Measurements from ENCODE around the gene TEAD1.

The TEAD1 gene

GRCh38 chr11:12809864-12810567, 135.8 kb downstream of the TEAD1 start:
- no peak overlapping the region for H3K23ac ChIP-seq (ENCODE audit: low read depth, low read length, poor library complexity)
- WGBS, 2 donors (ENCODE audit: extremely low coverage in 2 of 2, insufficient read length in 2 of 2, insufficient replicate concordance in 1 of 2) = no CpG with 5 or more reads among the region's 12 CpGs

GRCh38 chr11:12810568-12810894, 136.3 kb downstream of the TEAD1 start:
- H3K9me3 ChIP-seq (replicated peaks in 1 of 2; ENCODE audit: control insufficient read depth in 2 of 2, insufficient read depth in 1 of 2, low read depth in 1 of 2, low read length in 2 of 2) = no peaks in the 10 kb centered on the region
- no peak overlapping the region for H3K4me3 ChIP-seq (ENCODE audit: low read length in 2 of 2)
- H2AFZ ChIP-seq (ENCODE audit: low read length) = no peak overlapping the region
- no peak overlapping the region for H3K9ac ChIP-seq (ENCODE audit: low read depth, low read length, poor library complexity)
- H3K27ac ChIP-seq (replicated peaks; ENCODE audit: low read length) = no peak overlapping the region
- H3K14ac ChIP-seq (ENCODE audit: low read length) = no peak overlapping the region
- H3K18ac ChIP-seq (ENCODE audit: low read length) = no peak overlapping the region
- no peak overlapping the region for H3K23ac ChIP-seq (ENCODE audit: low read depth, low read length, poor library complexity)
- no peak overlapping the region for H4K8ac ChIP-seq (ENCODE audit: low read depth, low read length)
- peaks cover 13% of the 10 kb centered on the region for H3K79me1 ChIP-seq (ENCODE audit: low read depth, low read length)
- peaks cover 2 to 39% of the 10 kb centered on the region in 2 donors for H3K4me1 ChIP-seq (ENCODE audit: control insufficient read depth in 2 of 2, insufficient read depth in 1 of 2, low read depth in 1 of 2, low read length in 2 of 2)
- no peak overlapping the region for H2BK120ac ChIP-seq (ENCODE audit: low read depth, low read length)
- no peak overlapping the region for H3K4ac ChIP-seq (ENCODE audit: low read length)
- no peak overlapping the region for H2BK15ac ChIP-seq (ENCODE audit: low read length)
- H2BK12ac ChIP-seq (ENCODE audit: low read length) = no peak overlapping the region
- DNase-seq (ENCODE audit: low spot score) = no peak
- H3K27me3 ChIP-seq (ENCODE audit: control insufficient read depth in 3 of 3, insufficient read depth in 3 of 3, low read depth in 1 of 3, low read length in 3 of 3) = no peaks in the 10 kb centered on the region
- H2BK5ac ChIP-seq (ENCODE audit: low read length) = no peak overlapping the region
- no peak overlapping the region for H3K4me2 ChIP-seq (ENCODE audit: insufficient read depth, low read length, poor library complexity, severe bottlenecking)
- no CpG with 5 or more reads among the region's 5 CpGs for WGBS, 2 donors (ENCODE audit: extremely low coverage in 2 of 2, insufficient read length in 2 of 2, insufficient replicate concordance in 1 of 2)
- no peak overlapping the region for H2AK5ac ChIP-seq (ENCODE audit: low read depth, low read length)
- no peak overlapping the region for H4K91ac ChIP-seq (ENCODE audit: low read depth, low read length, poor library complexity)
- peaks cover 9 to 32% of the 10 kb centered on the region in 2 donors for H3K36me3 ChIP-seq (replicated peaks in 1 of 2; ENCODE audit: control insufficient read depth in 2 of 2, insufficient read depth in 2 of 2, low read length in 2 of 2)

More at GRCh38 chr11:12809864-12810567, 135.8 kb downstream of the TEAD1 start:
- Histone ChIP-seq H3K27me3 (ENCODE audit: control insufficient read depth in 3 of 3, insufficient read depth in 3 of 3, low read depth in 1 of 3, low read length in 3 of 3) (no peaks in the 10 kb centered on the region), H3K36me3 (replicated peaks in 1 of 2; ENCODE audit: control insufficient read depth in 2 of 2, insufficient read depth in 2 of 2, low read length in 2 of 2) (peaks cover 9 to 32% of the 10 kb centered on the region in 2 donors), H4K8ac (ENCODE audit: low read depth, low read length) (no peak overlapping the region), H3K4ac (ENCODE audit: low read length) (no peak overlapping the region), H2BK5ac (ENCODE audit: low read length) (no peak overlapping the region), H4K91ac (ENCODE audit: low read depth, low read length, poor library complexity) (no peak overlapping the region), H2BK120ac (ENCODE audit: low read depth, low read length) (no peak overlapping the region), H3K4me2 (ENCODE audit: insufficient read depth, low read length, poor library complexity, severe bottlenecking) (no peak overlapping the region), H2AFZ (ENCODE audit: low read length) (no peak overlapping the region), H3K14ac (ENCODE audit: low read length) (no peak overlapping the region), H3K27ac (replicated peaks; ENCODE audit: low read length) (no peak overlapping the region), H3K18ac (ENCODE audit: low read length) (no peak overlapping the region), H3K4me3 (ENCODE audit: low read length in 2 of 2) (no peak overlapping the region), H3K4me1 (ENCODE audit: control insufficient read depth in 2 of 2, insufficient read depth in 1 of 2, low read depth in 1 of 2, low read length in 2 of 2) (peaks cover 2 to 39% of the 10 kb centered on the region in 2 donors), H3K9me3 (replicated peaks in 1 of 2; ENCODE audit: control insufficient read depth in 2 of 2, insufficient read depth in 1 of 2, low read depth in 1 of 2, low read length in 2 of 2) (no peaks in the 10 kb centered on the region), H3K79me1 (ENCODE audit: low read depth, low read length) (peaks cover 13% of the 10 kb centered on the region), H2BK15ac (ENCODE audit: low read length) (no peak overlapping the region), H2AK5ac (ENCODE audit: low read depth, low read length) (no peak overlapping the region), H2BK12ac (ENCODE audit: low read length) (no peak overlapping the region), H3K9ac (ENCODE audit: low read depth, low read length, poor library complexity) (no peak overlapping the region)
- DNase-seq (ENCODE audit: low spot score) = no peak

GRCh38 chr11:12811861-12812260, 137.6 kb downstream of the TEAD1 start:
- H3K4me2 ChIP-seq (ENCODE audit: insufficient read depth, low read length, poor library complexity, severe bottlenecking) = no peak overlapping the region
- H3K36me3 ChIP-seq (replicated peaks in 1 of 2; ENCODE audit: control insufficient read depth in 2 of 2, insufficient read depth in 2 of 2, low read length in 2 of 2) = peaks cover 6 to 28% of the 10 kb centered on the region in 2 donors
- no peak overlapping the region for H3K23ac ChIP-seq (ENCODE audit: low read depth, low read length, poor library complexity)
- H3K14ac ChIP-seq (ENCODE audit: low read length) = no peak overlapping the region
- no peak overlapping the region for H3K9ac ChIP-seq (ENCODE audit: low read depth, low read length, poor library complexity)
- peaks cover 2 to 44% of the 10 kb centered on the region in 2 donors for H3K4me1 ChIP-seq (ENCODE audit: control insufficient read depth in 2 of 2, insufficient read depth in 1 of 2, low read depth in 1 of 2, low read length in 2 of 2)
- no peak overlapping the region for H4K91ac ChIP-seq (ENCODE audit: low read depth, low read length, poor library complexity)
- no peak overlapping the region for H2BK5ac ChIP-seq (ENCODE audit: low read length)
- no peaks in the 10 kb centered on the region for H3K9me3 ChIP-seq (replicated peaks in 1 of 2; ENCODE audit: control insufficient read depth in 2 of 2, insufficient read depth in 1 of 2, low read depth in 1 of 2, low read length in 2 of 2)
- no peak overlapping the region for H3K27ac ChIP-seq (replicated peaks; ENCODE audit: low read length)
- H4K8ac ChIP-seq (ENCODE audit: low read depth, low read length) = no peak overlapping the region
- no peak overlapping the region for H3K4ac ChIP-seq (ENCODE audit: low read length)
- H3K18ac ChIP-seq (ENCODE audit: low read length) = no peak overlapping the region
- H3K27me3 ChIP-seq (ENCODE audit: control insufficient read depth in 3 of 3, insufficient read depth in 3 of 3, low read depth in 1 of 3, low read length in 3 of 3) = no peaks in the 10 kb centered on the region
- no peak for DNase-seq (ENCODE audit: low spot score)
- peaks cover 10% of the 10 kb centered on the region for H3K79me1 ChIP-seq (ENCODE audit: low read depth, low read length)
- H2AK5ac ChIP-seq (ENCODE audit: low read depth, low read length) = no peak overlapping the region
- no peak overlapping the region for H2BK120ac ChIP-seq (ENCODE audit: low read depth, low read length)
- no peak overlapping the region for H2AFZ ChIP-seq (ENCODE audit: low read length)
- H3K4me3 ChIP-seq (ENCODE audit: low read length in 2 of 2) = no peak overlapping the region
- H2BK15ac ChIP-seq (ENCODE audit: low read length) = no peak overlapping the region
- no peak overlapping the region for H2BK12ac ChIP-seq (ENCODE audit: low read length)
- no CpG with 5 or more reads among the region's 7 CpGs for WGBS, 2 donors (ENCODE audit: extremely low coverage in 2 of 2, insufficient read length in 2 of 2, insufficient replicate concordance in 1 of 2)

GRCh38 chr11:12812849-12813248, 138.6 kb downstream of the TEAD1 start:
- DNase-seq (ENCODE audit: low spot score) = no peak
- Histone ChIP-seq H3K9me3 (replicated peaks in 1 of 2; ENCODE audit: control insufficient read depth in 2 of 2, insufficient read depth in 1 of 2, low read depth in 1 of 2, low read length in 2 of 2) (no peaks in the 10 kb centered on the region), H3K4me2 (ENCODE audit: insufficient read depth, low read length, poor library complexity, severe bottlenecking) (no peak overlapping the region), H3K4ac (ENCODE audit: low read length) (no peak overlapping the region), H2BK15ac (ENCODE audit: low read length) (no peak overlapping the region), H3K4me1 (ENCODE audit: control insufficient read depth in 2 of 2, insufficient read depth in 1 of 2, low read depth in 1 of 2, low read length in 2 of 2) (peaks cover 2 to 41% of the 10 kb centered on the region in 2 donors), H3K4me3 (ENCODE audit: low read length in 2 of 2) (no peak overlapping the region), H2BK5ac (ENCODE audit: low read length) (no peak overlapping the region), H2BK12ac (ENCODE audit: low read length) (no peak overlapping the region), H4K8ac (ENCODE audit: low read depth, low read length) (no peak overlapping the region), H3K14ac (ENCODE audit: low read length) (no peak overlapping the region), H3K27me3 (ENCODE audit: control insufficient read depth in 3 of 3, insufficient read depth in 3 of 3, low read depth in 1 of 3, low read length in 3 of 3) (no peaks in the 10 kb centered on the region), H3K27ac (replicated peaks; ENCODE audit: low read length) (no peak overlapping the region), H3K9ac (ENCODE audit: low read depth, low read length, poor library complexity) (no peak overlapping the region), H2AFZ (ENCODE audit: low read length) (no peak overlapping the region), H2AK5ac (ENCODE audit: low read depth, low read length) (no peak overlapping the region), H3K23ac (ENCODE audit: low read depth, low read length, poor library complexity) (no peak overlapping the region), H2BK120ac (ENCODE audit: low read depth, low read length) (no peak overlapping the region), H4K91ac (ENCODE audit: low read depth, low read length, poor library complexity) (no peak overlapping the region), H3K18ac (ENCODE audit: low read length) (no peak overlapping the region), H3K79me1 (ENCODE audit: low read depth, low read length) (peaks cover 10% of the 10 kb centered on the region), H3K36me3 (replicated peaks in 1 of 2; ENCODE audit: control insufficient read depth in 2 of 2, insufficient read depth in 2 of 2, low read length in 2 of 2) (peaks cover 6 to 22% of the 10 kb centered on the region in 2 donors)
- WGBS, 2 donors (ENCODE audit: extremely low coverage in 2 of 2, insufficient read length in 2 of 2, insufficient replicate concordance in 1 of 2) = no CpG with 5 or more reads among the region's 4 CpGs

Data from neuronal stem cell (in vitro differentiated cells).